BE2C (cell line): ENCODE data around the gene R3HDM2.
"Not testable (repeated sequence)": the region's sequence is repeated elsewhere in the genome, so short reads cannot be mapped to it uniquely, and the experiment has no call there.

Experiments used
- DNase-seq: peaks from one replicate; pipeline ENCODE4 v3.0.0-alpha.2; 2020
- H3K27me3 ChIP-seq: fragments of 250-450 bp; sonication (Bioruptor Pico); 2 replicates; pipeline ENCODE4 v1.5.1; 2020; ENCODE audit warnings: mild to moderate bottlenecking
- H3K36me3 ChIP-seq: fragments of 250-450 bp; sonication (Bioruptor Pico); 2 replicates; pipeline ENCODE4 v1.5.1; 2020; ENCODE audit warnings: mild to moderate bottlenecking
- H3K4me1 ChIP-seq: fragments of 250-450 bp; sonication (Bioruptor Pico); 2 replicates; pipeline ENCODE4 v1.5.1; 2020
- H3K4me3 ChIP-seq: 2 replicates; pipeline ENCODE4 v1.5.1; 2011; ENCODE audit warnings: low read depth, low read length
- H3K9me3 ChIP-seq: fragments of 250-450 bp; sonication (Bioruptor Pico); 2 replicates; pipeline ENCODE4 v1.5.1; 2020
- TF ChIP-seq, protein P1 (sequence below): IDR thresholded peaks from 2 replicates; pipeline ENCODE4 v1.5.1; 2012; ENCODE audit warnings: mild to moderate bottlenecking, low read depth, low read length

The R3HDM2 gene

DNA sequence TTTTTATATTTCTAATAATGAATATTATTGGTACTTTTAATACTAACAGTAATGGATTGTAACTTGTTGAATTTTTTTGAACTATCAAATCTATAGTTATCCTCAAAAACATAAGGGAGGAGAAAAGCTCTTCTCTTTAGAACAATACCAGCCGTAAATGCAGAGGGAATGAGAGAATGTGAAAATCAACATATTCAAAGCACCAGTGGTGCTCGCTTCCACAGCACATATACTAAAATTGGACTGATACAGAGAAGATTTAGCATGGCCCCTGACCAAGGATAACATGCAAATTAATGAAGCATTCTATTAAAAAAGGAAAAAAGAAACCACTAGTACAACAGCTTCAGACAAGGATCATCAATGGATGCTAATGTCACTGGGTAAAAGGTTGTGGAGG, 15.8 kb downstream of the R3HDM2 start:
- TF ChIP-seq, protein P1, sequence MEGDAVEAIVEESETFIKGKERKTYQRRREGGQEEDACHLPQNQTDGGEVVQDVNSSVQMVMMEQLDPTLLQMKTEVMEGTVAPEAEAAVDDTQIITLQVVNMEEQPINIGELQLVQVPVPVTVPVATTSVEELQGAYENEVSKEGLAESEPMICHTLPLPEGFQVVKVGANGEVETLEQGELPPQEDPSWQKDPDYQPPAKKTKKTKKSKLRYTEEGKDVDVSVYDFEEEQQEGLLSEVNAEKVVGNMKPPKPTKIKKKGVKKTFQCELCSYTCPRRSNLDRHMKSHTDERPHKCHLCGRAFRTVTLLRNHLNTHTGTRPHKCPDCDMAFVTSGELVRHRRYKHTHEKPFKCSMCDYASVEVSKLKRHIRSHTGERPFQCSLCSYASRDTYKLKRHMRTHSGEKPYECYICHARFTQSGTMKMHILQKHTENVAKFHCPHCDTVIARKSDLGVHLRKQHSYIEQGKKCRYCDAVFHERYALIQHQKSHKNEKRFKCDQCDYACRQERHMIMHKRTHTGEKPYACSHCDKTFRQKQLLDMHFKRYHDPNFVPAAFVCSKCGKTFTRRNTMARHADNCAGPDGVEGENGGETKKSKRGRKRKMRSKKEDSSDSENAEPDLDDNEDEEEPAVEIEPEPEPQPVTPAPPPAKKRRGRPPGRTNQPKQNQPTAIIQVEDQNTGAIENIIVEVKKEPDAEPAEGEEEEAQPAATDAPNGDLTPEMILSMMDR, result no peak
- no peaks in the 10 kb centered on the region for H3K27me3 ChIP-seq
- H3K4me1 ChIP-seq, result no peaks in the 10 kb centered on the region; the same call in 1 of the 2 replicates
- no peak for DNase-seq
- H3K9me3 ChIP-seq, result no peaks in the 10 kb centered on the region
- H3K4me3 ChIP-seq, result no peak overlapping the region
- H3K36me3 ChIP-seq, result no peaks in the 10 kb centered on the region

DNA sequence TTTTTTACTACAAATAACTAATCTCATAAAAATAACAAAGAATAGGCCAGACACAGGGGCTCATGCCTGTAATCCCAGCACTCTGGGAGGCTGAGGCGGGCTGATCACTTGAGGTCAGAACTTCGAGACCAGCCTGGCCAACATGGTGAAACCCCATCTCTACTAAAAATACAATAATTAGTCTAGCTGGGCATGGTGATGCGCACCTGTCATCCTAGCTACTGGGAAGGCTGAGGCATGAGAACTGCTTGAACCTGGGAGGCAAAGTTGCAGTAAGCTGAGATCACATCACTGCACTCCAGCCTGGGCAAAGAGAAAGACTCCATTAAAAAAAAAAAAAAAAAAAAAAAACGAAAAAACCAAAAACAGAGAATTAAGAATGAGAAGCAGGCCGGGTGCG, 16.7 kb downstream of the R3HDM2 start:
- not testable (repeated sequence) for H3K4me1 ChIP-seq, H3K9me3 ChIP-seq, H3K27me3 ChIP-seq, DNase-seq, H3K36me3 ChIP-seq, H3K4me3 ChIP-seq

DNA sequence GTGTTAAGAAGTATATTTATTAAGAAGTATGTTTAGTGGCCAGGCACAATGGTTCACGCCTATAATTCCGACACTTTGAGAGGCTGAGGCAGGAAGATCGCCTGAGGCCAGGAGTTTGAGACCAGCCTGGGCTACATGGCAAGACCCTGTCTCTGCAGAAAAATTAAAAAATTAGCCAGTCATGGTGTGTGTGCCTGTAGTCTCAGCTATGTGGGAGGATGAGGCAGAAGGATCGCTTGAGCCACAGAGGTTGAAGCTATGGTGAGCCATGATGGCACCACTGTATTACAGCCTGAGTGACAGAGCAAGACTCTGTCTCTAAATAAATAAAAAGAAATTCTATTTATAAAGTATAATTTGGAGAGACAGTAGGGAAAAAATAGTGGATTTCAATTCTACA, 20.3 kb downstream of the R3HDM2 start:
- Histone ChIP-seq H3K27me3 (no peaks in the 10 kb centered on the region), H3K4me1 (peaks cover 11% of the 10 kb centered on the region), H3K9me3 (no peaks in the 10 kb centered on the region), H3K36me3 (no peaks in the 10 kb centered on the region; the same call in 1 of the 2 replicates), H3K4me3 (no peak overlapping the region)
- TF ChIP-seq, protein P1, result no peak
- no peak for DNase-seq

DNA sequence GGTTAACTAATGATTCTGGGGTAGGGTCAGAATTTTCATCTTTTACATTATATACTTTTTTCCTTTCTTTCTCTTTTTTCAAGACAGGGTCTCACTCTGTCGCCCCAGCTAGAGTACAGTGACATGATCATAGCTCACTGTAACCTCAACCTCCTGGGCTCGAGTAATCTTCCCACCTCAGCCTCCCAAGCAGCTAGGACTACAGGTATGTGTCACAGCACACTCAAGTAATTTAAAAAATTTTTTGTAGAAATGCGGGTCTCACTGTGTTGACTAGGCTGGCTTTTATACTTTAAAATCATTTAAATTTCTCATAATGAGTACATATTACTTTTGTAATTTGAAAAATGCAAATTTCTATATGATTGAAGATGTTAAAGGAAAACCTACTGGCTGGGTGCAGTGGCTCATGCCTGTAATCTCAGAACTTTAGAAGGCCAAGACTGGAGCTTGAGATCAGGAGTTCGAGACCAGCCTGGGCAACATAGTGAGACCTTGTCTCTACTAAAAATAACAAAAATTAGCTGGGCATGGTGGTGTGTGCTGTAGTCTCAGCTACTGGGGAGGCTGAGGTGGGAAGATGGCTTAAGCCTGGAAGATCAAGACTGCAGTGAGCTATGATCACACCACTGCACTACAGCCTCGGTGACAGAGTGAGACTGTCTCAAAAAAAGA, 25.7 kb downstream of the R3HDM2 start:
- no peak for DNase-seq
- H3K4me3 ChIP-seq, result no peak overlapping the region
- peaks cover 11% of the 10 kb centered on the region for H3K4me1 ChIP-seq
- H3K27me3 ChIP-seq, result no peaks in the 10 kb centered on the region
- no peaks in the 10 kb centered on the region; the same call in 1 of the 2 replicates for H3K36me3 ChIP-seq
- TF ChIP-seq, protein P1, result no peak
- H3K9me3 ChIP-seq, result no peaks in the 10 kb centered on the region

DNA sequence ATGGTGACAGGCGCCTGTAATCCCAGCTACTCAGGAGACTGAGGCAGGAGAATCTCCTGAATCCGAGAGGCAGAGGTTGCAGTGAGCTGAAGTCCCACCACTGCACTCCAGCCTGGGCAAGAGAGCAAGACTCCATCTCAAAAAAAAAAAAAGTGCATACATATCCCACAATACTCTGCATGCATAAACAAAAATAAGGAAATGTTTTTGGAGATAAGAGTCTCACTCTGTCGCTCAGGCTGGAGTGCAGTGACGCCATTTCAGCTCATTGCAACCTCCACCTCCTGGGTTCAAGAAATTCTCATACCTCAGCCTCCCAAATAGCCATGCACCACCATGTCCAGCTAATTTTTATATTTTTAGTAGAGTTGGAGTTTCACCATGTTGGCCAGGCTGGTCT, 28.7 kb downstream of the R3HDM2 start:
- H3K36me3 ChIP-seq, H3K4me1 ChIP-seq, H3K27me3 ChIP-seq, H3K9me3 ChIP-seq, H3K4me3 ChIP-seq, DNase-seq: not testable (repeated sequence)

DNA sequence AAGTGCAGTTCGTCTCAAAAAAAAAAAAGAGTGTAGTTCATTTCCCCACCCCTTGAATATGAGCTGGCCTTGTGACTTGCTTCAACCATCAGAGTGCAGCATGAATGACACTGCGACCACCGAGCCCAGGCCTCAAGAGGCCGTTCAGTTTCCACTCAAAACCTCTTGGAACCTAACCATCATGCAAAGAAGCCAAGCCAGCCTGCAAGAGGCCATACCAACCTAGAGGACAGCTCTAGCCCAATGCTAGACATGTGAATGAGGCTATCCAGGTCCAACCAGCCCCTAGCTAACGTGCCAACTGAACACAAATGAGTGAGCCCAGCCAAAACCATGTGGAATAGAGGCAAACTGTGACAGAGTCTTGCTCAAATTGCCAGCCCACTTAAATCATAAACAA, 29.7 kb downstream of the R3HDM2 start:
- no peaks in the 10 kb centered on the region for H3K9me3 ChIP-seq
- no peaks in the 10 kb centered on the region for H3K4me1 ChIP-seq
- TF ChIP-seq, protein P1, result no peak
- H3K36me3 ChIP-seq, result no peaks in the 10 kb centered on the region
- no peaks in the 10 kb centered on the region for H3K27me3 ChIP-seq
- no peak for DNase-seq
- no peak overlapping the region for H3K4me3 ChIP-seq

DNA sequence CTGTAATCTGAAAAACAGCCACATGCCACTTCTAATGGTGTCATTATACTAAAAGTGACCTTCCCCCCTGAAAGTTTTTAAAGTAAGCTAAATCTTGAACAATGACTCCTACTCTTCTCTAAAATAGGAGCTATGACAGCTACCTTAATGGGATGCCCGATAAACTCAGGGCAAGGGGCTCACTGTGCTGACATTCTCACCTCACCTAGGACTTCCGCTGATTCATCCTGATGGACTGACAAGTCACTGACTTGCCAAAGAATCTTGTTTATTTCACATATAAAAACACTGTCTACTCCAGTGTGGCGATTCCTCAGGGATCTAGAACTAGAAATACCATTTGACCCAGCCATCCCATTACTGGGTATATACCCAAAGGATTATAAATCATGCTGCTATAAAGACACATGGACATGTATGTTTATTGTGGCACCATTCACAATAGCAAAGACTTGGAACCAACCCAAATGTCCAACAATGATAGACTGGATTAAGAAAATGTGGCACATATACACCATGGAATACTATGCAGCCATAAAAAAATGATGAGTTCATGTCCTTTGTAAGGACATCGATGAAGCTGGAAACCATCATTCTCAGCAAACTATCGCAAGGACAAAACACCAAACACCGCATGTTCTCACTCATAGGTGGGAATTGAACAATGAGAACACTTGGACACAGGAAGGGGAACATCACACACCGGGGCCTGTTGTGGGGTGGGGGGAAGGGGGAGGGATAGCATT, 31.0 kb downstream of the R3HDM2 start:
- not testable (repeated sequence) for H3K9me3 ChIP-seq, H3K4me3 ChIP-seq, H3K4me1 ChIP-seq, DNase-seq, H3K27me3 ChIP-seq, H3K36me3 ChIP-seq
